Astrocyte of the hippocampus (primary cell): ENCODE data around the gene AFF1.
A peak's percentile ranks its signal among the peaks of the same experiment; 100 is the strongest.
"Not testable (repeated sequence)": the region's sequence is repeated elsewhere in the genome, so short reads cannot be mapped to it uniquely, and the experiment has no call there.

Experiments used
- DNase-seq: peaks from one replicate; pipeline ENCODE4 v3.0.0; 2011; ENCODE audit warnings: low read depth, low spot score

The AFF1 gene

DNA sequence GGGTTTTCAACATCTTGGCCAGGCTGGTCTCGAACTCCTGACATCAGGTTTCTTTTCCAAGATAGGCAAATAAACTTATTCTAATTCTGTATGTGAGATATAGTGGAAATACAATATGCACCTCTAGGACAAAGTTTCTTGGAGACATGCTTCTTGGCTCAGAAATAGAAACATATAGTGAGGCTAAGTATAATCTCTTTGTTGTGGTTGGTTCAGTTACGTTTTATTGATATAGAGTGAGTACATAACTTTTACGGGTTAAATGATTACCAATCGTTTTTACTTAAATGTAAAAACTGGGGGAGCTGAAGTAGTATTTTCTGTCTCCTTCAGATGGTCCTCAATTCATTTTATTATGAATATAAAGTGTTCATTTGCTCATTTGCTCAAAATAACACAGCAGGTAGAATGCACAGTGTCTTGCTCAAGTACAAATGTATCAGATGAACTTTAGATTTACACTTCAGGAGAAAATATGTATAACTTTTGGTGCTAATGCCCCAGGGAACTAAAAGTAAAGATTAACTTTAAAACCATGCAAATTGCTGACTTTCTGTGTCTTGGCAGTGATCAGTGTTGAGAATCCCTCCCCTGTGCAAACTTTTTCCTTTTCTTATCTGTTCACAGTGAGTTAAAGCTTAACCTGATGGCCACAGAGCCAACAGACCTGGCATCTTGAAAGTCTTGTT lies 77.6 kb downstream of the AFF1 start:
- DNase-seq = no peak

DNA sequence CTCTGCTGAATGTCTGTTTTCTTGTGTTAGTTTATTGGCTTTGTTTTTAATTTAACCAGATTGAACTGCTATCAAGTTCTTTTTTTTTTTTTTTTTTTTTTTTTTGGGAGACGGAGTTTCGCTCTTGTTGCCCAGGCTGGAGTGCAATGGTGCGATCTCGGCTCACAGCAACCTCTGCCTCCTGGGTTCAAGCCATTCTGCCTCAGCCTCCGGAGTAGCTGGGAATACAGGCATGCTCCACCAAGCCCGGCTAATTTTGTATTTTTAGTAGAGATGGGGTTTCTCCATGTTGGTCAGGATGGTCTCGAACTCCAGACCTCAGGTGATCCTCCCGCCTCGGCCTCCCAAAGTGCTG lies 78.1 kb downstream of the AFF1 start:
- DNase-seq = not testable (repeated sequence)

DNA sequence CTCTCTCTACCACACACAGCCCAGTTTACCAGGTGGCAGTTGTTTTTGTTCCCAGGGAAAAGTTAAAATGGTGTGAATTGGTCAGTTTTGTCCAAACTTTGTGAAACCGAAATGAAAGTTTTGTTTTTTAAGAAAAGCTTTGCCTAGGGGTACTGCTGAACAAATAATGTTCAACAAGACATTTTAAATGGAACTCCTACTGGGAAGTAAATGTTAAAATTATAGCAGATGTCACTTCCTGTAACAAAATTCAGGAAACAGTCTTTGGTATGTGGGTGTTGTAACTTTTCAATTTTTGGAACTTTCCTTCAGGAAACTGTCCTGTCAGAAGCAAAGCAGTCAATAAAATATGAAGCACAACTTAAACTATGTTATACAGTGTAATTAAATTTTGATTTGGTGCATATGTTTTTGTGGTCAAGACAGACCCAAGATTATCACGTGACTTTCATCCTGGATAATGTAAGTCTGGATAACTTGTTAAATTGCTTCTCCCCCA lies 79.5 kb downstream of the AFF1 start:
- DNase-seq = no peak

DNA sequence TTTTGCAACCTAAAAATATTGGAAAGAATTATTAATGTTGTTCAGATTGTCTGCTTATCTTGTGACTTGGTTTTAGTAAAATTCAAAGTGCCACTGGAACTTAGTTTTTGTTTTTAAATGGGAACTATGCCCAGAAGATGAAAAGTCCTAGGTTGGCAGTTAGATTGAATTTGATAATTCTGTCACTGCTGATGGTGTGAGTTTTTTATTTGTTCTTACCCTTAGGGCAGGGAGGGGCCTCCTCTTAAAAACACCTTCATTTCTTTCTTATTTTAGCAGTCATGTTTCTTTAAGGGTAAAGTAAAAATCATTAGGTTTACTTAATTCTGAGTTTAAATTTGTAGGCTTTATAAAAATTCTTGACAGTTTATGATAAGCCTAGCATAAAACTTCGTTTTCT lies 80.6 kb downstream of the AFF1 start:
- no peak for DNase-seq

DNA sequence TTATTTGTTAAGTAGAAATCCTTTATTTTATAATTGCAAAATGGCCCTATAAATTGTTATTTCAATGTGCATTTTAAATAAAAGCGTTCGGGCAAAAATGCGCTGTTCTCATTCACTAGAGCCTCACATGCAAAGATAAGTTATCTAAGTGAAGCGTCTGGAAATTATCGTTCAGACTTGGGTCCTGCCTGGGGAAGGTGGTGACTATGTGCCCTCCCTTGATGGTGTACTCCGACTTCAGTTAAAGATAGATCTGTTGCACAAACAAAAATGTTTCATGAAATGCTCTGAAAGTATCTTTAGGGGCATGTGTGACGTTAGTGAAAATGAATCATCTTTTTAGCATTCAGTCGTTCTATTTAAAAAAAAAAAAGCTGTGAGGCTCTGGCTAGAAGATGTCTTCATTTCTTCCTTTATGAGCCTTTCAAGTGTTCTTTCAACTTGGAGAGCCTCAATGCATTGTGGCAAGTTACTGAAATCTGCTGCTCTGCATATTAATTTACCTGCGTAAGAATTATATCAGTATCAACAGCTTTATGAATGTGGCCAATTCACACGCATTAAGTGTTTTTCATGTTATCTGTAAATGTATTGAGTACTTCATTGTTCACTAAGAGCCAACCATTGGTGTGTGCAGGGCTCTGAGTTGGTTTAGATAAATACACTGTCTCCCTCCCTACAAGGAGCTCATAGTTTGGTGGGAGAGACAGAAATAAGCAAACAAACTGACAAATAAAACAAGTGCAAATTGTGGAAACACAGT lies 83.0 kb downstream of the AFF1 start:
- DNase-seq = no peak

DNA sequence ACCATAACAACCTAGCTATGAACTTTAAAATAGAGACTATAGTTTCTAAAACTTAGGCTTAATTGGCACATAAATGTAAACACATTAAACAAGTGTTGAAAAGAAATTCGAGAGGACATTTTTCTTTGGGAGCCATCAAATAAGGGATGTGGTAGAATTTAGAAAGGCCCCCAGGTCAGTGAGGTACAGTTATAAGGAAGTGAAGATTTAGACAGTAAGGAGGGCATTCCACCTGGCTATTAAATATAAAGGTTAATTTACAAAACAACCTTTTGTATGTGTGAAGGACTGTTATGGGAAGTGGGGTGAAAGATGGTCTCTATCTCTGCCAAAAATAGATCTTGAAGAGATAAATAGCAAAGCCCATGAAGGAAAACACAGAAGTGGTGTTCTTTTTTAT lies 83.9 kb downstream of the AFF1 start:
- DNase-seq = no peak

DNA sequence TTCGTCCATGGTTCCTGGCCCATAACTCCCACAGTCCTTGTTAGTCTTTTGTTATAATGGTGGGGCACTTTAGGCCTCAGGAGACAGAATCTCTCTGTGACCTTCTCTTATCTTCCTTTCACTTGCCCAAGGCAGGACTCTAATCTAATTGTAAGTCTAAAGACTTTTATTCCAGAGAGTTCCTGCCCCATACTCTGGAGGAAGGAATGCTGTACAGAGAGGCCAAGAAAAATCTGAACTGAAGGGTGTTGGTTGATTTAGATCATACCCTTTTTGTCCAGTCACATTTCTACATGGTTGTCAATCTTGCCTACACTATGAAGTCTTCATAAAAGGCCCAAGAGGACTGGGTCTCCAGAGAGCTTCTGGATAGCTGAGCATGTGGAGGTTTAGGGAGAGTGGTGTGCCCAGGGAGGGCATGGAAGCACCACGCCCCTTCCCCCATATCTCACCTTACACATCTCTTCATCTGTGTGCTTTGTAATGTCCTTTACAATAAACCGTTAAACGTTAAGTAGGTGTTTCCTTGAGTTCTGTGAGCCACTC lies 84.5 kb downstream of the AFF1 start:
- no peak for DNase-seq

DNA sequence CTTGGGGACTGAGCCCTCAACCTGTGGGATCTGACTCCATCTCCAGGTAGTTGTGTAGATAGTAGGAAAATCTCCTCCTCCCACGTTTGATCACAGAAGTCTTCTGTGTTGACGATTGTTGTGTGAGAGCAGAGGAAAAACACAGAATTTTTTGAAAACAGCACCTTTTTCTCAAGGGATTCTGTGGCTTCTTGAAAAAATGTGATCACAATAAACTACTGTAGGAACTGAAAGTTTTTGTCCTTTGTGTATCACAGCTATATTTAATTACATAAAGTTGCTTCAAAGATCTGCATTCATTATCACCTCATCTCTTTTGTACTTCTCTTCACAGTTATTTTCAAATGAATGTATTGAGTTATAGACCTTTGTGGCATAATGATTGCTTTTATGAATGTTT lies 85.1 kb downstream of the AFF1 start:
- no peak for DNase-seq

DNA sequence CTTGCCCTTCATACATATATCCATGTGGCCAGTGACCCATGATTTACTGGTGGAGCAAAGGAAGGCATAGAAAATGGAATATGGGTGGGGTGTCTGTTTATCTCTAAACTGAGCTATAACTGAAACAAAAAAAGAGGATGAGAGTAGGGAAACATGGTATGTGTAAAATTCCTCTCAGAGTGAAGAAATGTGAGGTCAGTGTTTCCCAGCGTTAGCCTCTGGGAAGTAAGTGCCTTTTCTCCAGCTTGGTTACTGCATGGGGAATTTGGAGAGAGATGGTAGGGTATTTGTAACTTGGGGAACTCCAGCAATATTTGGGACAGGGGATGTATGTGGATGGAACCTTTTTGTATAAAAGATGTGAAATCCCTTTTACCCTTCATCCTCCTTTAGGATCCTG lies 89.4 kb downstream of the AFF1 start:
- DNase-seq = no peak

DNA sequence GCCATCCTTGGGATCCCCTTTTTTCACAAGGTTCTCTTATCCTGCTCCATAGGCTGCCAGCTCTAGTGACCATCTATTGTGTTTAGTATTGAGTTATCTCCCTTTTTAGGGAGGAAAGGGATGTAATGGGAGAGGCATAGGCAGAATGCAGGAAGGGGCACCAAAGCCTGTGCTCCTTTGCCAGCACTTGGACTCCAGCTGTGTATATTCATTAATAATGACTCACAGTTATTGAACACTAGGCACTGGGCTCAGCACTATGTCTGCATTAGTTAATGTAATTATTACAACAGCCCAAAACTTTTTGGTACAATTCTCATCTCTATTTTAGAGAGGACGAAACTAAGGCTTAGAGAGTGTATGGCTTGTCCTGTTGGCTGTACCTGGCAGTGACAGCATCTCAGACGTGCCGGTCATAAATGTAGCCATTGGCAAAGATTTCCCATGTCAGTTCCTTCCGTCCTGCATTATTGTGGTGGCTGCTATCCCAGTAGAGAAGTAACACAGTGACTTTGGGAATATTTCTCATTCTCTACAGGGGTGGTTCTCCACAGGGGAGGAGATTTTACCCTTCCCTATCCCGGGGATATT lies 90.3 kb downstream of the AFF1 start:
- no peak for DNase-seq

DNA sequence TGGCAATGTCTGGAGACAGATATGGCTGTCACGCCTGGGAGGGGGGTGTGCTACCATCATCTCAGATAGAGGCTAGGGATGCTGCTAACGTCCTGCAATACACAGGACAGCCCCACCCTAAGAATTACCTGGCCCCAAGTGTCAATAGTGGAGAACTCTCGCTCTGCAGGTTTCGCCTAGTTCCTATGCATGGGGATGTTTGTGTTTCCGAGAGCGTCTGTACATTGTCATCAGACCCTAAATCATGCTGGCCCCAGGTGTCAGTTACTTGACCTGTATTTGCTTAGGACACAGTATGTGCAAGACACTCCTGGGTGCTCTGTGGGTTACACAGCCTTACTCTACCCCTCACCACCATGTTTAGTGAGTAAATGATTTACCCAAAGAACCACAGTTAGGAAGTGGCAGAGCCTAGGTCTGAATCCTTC lies 90.8 kb downstream of the AFF1 start:
- DNase-seq = no peak

DNA sequence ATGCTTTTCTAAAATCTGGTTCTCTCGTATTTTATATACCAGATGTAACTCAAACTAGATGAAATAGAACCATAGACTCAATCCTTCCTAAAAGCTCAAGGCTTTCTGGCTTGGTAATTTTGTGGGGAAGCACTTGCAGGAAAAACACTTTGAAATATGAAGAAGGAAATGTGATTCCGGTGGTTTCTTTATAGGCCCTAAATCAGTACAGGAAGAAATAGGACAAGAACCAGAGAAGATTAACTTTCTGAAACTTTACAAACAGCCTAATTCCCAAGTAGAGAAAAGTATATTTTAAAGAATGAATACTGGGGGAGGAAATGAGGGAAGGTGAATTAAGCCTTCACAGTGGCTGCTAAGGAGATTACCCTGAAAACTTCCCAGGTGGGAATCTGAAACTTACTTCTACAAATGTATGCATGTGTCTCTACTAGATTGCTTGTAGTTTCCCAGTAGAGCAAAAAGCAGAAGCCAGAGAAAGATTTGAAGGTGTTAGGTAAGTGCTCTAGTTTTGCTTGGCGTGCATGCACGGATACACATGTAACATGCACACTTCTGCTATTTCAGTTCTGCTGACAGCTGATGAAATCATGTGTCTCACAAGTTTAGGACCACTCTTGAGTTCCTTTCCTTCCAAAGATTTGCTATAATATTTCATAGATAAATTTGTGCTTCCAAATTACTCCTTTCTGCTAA lies 92.1 kb downstream of the AFF1 start:
- no peak for DNase-seq

DNA sequence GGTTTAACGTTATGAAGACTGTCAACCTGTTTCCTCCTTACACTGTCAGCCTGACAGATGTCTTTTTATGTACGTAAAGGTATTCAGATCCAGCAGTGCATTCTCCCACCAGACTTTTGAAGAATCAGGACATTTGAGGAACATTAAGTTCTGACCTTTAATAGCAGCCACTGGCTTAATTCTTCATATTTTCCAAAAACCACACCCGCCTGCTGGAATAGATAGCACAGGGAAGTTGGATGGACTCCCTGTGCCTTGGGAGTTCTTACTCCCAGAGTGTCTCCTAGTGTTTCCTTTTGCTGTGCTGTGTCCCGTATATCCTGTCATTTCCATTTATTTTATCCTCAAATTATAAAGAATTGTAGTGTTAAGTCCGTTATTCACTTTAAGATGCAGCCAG lies 94.5 kb downstream of the AFF1 start:
- no peak for DNase-seq

DNA sequence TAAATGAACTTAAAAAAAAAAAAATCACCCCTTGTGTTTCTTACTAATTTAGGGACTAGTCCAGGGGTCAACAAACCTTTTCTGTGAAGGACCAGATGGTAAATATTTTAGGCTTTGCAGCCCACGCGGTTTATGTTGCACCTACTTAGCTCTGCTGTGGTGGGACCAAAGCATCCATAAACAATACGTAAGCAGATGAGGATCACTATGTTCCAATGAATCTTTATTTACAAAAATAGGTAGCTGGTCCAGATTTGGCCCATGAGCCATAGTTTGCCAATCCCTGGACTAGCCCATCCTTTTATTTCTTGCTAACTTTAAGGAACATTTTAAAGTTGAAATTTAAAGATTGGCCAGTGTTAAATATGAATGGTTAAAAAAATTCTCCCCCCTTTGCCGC lies 95.3 kb downstream of the AFF1 start:
- DNase-seq = no peak

DNA sequence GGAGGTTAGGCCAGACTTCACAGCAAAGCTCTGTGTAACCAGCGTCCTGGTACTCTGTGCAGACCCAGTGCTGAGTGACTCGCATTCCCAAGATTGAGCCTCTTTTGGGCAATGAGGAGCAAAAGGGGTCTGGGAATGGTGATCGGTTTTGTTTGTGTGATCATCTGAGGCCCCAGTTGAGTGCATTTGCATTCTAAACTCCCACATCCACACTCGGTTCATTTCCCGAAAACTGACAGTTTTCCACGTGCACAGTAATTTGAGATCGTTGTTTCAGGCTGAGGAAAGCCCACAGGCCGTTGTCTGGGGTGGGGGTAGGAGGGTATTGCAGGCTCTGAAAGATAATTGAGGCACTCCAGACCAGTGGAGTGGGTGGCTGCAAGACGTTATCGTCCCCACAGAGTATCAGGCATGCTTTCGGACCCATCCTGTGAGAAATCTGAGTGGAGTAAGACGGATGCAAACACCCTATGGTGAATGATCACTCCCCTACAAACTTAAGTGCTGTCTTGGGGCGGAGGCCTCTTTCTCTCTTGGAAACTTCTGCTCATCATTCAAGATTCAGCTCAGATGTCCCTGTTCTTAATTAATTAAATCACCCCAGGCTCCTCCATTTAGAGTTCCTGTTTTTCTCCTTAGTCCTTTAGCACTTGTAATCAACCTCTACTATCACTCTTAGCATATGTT lies 96.1 kb downstream of the AFF1 start:
- DNase-seq = peak; percentile 41

DNA sequence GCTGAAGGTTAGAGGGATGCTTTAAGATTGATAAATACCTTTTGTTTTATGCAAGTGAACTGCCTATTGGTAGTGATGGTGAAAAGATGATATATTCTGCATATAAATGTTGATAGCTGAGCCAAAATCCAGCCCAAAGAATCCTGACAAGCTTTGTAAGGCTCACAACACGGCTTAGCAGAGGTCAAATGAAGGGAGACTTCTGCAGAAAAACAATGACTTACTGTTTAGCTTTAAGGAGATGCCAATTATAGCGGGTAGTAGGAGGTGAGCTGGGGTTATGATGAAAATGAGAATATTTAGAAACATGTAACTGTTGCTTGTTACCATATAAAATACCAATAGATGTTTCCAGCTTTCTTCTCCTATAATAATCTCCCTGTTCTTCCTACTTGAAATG lies 97.1 kb downstream of the AFF1 start:
- DNase-seq = no peak

DNA sequence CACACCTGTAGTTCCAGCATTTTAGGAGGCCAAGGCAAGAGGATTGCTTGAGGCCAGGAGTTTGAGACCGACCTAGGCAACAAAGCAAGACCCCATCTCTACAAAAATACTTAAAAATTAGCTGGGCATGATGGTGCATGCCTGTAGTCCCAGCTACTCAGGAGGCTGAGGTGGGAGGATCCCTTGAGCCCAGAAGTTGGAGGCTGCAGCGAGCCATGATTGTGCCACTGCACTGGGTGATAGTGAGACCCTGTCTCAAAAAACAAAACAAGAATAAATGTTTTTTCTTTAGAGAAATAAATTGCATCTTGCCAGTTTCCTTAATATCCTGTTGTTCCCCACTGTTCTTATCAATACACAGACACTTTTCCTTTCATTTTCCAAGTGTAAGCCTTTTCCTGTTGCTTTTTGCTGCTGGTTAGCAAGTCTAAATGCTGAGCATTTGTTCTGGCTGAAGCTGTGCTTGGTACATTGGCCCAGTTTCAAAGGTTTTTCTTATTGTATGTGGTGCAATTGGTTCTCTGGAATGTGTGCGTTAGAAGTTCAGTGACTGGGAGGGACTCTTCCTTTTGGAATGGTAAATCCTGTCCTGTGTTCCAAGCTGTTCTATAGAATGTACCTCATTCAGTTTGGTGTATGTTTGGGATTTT lies 98.2 kb downstream of the AFF1 start:
- DNase-seq = peak; percentile 82

DNA sequence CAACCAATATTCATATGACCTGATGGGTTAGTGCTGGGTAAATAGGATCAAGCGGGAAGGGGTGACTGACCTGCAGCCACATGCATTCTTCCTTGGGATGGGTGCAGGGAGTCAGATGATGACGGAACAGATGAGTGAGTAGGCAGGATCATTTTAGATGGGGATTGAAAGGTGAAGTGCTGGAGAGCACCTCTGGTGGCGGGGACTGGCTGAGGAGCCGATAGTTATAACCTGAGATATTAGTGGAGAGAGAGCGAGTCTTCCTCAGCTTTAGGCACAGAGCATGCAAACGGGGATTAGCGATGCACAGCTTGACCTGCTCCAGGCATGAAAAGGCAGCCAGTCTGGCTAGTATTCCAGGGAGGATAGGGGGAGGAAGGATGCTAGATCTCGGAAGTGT lies 99.1 kb downstream of the AFF1 start:
- no peak for DNase-seq

DNA sequence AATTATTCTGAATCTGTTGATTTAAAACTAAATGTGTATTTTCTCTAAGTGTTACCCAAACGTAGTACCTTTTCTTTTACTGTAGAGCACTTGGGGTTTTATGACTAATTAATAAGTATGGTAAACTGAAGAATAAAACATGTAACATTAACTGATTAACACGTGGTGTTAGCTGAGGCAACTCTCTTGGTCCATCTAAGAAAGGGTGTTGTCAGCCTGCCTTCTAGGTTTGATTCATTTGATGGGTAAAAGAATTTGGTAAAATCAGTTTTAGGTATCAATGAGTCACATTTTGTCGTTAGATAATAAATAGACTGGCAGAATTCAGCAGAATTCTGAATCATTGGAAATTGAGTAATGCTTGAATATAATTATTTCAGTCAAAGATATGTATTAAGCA lies 99.7 kb downstream of the AFF1 start:
- no peak for DNase-seq

DNA sequence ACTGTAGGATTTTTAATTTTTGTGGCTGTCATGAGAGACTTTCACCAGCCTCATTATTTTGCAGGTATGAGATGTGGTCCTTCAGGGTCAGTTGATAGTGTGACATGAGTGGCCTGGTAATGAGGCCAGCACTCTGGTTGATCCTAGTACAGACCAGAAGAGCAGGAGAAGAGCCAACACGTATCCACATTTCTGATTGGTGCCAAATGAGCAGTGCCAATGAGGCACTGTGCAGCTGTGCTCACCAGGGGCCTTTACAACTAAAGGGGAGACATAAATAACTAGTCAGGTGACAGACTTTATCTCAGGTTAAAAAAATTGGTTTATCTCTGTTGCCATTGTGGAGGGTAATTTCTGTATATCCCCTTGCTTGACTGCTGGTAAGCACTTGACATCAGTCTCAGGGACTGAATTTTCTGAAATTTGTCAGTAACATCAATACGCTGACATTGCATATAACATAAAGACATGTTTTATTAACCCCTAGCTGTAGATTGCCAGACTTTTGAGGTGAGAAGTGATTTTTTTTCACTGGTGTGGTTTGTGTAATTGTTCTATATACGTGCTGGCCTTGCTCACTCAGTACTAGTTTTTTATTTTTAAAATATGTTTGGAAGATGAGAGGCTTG lies 101.2 kb downstream of the AFF1 start:
- DNase-seq = no peak

DNA sequence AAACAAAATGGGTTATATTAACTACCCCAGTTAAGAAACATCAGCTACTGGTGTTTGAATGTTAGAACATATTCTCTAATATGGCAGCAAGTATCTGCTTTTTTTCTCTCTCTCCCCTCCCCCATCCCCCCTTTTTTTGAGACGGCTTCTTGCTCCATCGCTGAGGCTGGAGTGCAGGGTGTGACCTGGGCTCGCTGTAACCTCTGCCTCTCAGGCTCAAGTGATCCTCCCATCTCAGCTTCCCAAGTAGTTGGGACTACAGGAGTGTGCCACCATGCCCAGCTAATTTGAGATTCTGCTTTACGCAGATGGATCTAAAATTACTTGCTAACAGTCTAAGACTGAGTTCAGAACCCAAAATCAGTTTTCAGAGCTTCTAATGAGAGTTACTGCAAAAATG lies 101.9 kb downstream of the AFF1 start:
- no peak for DNase-seq
